GM15510 (cell line): ENCODE results near the gene MAGEA9.
"Not testable (repeated sequence)": the region's sequence is repeated elsewhere in the genome, so short reads cannot be mapped to it uniquely, and the experiment has no call there.

Experiments used
- POLR2A ChIP-seq: IDR thresholded peaks from 3 replicates; pipeline ENCODE4 v1.6.1; 2011; ENCODE audit warnings: borderline replicate concordance; ENCODE audit not compliant: insufficient read length; ENCODE audit errors: extremely low read depth

The MAGEA9 gene

GRCh38 chrX:149781727-149782126 lies at the start of gene MAGEA9:
TSS of gene MAGEA9 (plus strand) at chrX:149781930. CDS start at chrX:149786211, 4,281 bp downstream.
- TF ChIP-seq POLR2A, result not testable (repeated sequence)

GRCh38 chrX:149757206-149758067 lies 24.3 kb upstream of the MAGEA9 start:
- no peak for TF ChIP-seq POLR2A

- TF ChIP-seq POLR2A, result no peak
These were observed 23.5 kb upstream of the MAGEA9 start for GRCh38 chrX:149758068-149758714.

- TF ChIP-seq POLR2A, result no peak
These were observed 21.9 kb upstream of the MAGEA9 start for GRCh38 chrX:149759824-149760223.

- no peak for TF ChIP-seq POLR2A
These were observed 20.8 kb upstream of the MAGEA9 start for GRCh38 chrX:149760965-149761364.

GRCh38 chrX:149762696-149763614 lies 18.8 kb upstream of the MAGEA9 start:
- TF ChIP-seq POLR2A, result no peak

- TF ChIP-seq POLR2A, result not testable (repeated sequence)
These were observed 8.0 kb upstream of the MAGEA9 start, which contains the start of gene HSFX1 for GRCh38 chrX:149773768-149774167. TSS of gene HSFX1 (plus strand) at chrX:149774068. CDS start at chrX:149774682, 614 bp downstream.

- no peak for TF ChIP-seq POLR2A
These were observed 17.5 kb downstream of the MAGEA9 start for GRCh38 chrX:149799095-149799714.

- TF ChIP-seq POLR2A, result no peak
These were observed 18.2 kb downstream of the MAGEA9 start for GRCh38 chrX:149799938-149800337.

GRCh38 chrX:149803458-149804062 lies 21.8 kb downstream of the MAGEA9 start:
- no peak for TF ChIP-seq POLR2A

- TF ChIP-seq POLR2A, result no peak
These were observed 22.4 kb downstream of the MAGEA9 start for GRCh38 chrX:149804102-149804501.

GRCh38 chrX:149807747-149808458 lies 26.2 kb downstream of the MAGEA9 start:
- no peak for TF ChIP-seq POLR2A

- no peak for TF ChIP-seq POLR2A
These were observed 36.9 kb downstream of the MAGEA9 start for GRCh38 chrX:149818652-149819051.
